ENCODE results near the gene LCA5L. TPM values are rescaled to one million over a fixed set of nuclear protein-coding genes. Genes with fewer than 3 reads are reported as not detected.

The LCA5L gene
- polyA plus RNA-seq, 1 donor from 2014 or later: 0.09 TPM

DNA sequence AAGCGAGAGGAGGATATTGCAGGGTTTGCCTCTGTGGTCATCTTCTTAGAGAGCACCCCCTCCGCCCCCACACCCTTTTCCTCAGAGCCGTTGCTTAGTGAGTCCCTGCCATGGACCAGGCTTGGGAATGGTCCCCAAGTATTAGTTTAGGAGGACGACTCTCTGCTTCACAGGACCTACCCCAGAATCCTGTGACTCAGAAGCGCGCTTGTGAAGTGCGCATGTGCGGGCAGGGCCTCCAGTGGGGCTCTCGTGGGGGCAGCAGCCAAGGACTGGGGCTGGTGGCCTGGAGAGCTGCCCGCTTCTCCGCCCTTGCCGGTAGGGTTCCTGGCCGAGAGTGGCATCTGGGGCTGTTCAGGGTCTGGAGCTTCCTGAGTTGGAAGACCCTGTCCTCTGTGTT lies 59.4 kb downstream of the LCA5L start:
- Histone ChIP-seq H3K27me3 (ENCODE audit: insufficient read depth, low read depth, low read length) (no peaks in the 10 kb centered on the region), H3K9me2 (ENCODE audit: insufficient read depth, low read length) (no peaks in the 10 kb centered on the region), H3K9ac (ENCODE audit: low read length) (no peak overlapping the region), H3K9me3 (ENCODE audit: low read length) (no peaks in the 10 kb centered on the region), H4K20me1 (ENCODE audit: insufficient read depth) (no peaks in the 10 kb centered on the region), H3K4me2 (ENCODE audit: low read length) (no peak overlapping the region), H3F3A (ENCODE audit: insufficient read depth, low read length, poor library complexity, severe bottlenecking) (no peaks in the 10 kb centered on the region), H3K27ac (ENCODE audit: low read length) (no peak overlapping the region), H3K36me3 (ENCODE audit: insufficient read depth, low read length) (no peaks in the 10 kb centered on the region), H3K4me3 (ENCODE audit: low read length) (no peak overlapping the region), H2AFZ (ENCODE audit: low read depth, low read length) (no peak overlapping the region), H3K79me2 (replicated peaks; ENCODE audit: insufficient read depth, low read length) (peaks cover 41% of the 10 kb centered on the region)
- TF ChIP-seq SMC3 (conservative IDR thresholded peaks at IDR 0.05; ENCODE audit: poor library complexity) (no peak), MXI1 (conservative IDR thresholded peaks at IDR 0.05; ENCODE audit: poor library complexity, severe bottlenecking) (no peak), EZH2 (IDR thresholded peaks at IDR 0.05; ENCODE audit: borderline replicate concordance, insufficient read depth, low read length, poor library complexity, severe bottlenecking) (no peak), EP300 (conservative IDR thresholded peaks at IDR 0.05; ENCODE audit: poor library complexity, severe bottlenecking) (no peak), REST (IDR thresholded peaks at IDR 0.05; ENCODE audit: borderline replicate concordance) (no peak), TAF1 (IDR thresholded peaks at IDR 0.05; ENCODE audit: low read depth) (no peak), RAD21 (conservative IDR thresholded peaks at IDR 0.05) (no peak), POLR2AphosphoS5 (IDR thresholded peaks at IDR 0.05) (no peak)
- TF ChIP-seq, protein P1, sequence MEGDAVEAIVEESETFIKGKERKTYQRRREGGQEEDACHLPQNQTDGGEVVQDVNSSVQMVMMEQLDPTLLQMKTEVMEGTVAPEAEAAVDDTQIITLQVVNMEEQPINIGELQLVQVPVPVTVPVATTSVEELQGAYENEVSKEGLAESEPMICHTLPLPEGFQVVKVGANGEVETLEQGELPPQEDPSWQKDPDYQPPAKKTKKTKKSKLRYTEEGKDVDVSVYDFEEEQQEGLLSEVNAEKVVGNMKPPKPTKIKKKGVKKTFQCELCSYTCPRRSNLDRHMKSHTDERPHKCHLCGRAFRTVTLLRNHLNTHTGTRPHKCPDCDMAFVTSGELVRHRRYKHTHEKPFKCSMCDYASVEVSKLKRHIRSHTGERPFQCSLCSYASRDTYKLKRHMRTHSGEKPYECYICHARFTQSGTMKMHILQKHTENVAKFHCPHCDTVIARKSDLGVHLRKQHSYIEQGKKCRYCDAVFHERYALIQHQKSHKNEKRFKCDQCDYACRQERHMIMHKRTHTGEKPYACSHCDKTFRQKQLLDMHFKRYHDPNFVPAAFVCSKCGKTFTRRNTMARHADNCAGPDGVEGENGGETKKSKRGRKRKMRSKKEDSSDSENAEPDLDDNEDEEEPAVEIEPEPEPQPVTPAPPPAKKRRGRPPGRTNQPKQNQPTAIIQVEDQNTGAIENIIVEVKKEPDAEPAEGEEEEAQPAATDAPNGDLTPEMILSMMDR (IDR thresholded peaks at IDR 0.05; ENCODE audit: poor library complexity, severe bottlenecking): no peak

DNA sequence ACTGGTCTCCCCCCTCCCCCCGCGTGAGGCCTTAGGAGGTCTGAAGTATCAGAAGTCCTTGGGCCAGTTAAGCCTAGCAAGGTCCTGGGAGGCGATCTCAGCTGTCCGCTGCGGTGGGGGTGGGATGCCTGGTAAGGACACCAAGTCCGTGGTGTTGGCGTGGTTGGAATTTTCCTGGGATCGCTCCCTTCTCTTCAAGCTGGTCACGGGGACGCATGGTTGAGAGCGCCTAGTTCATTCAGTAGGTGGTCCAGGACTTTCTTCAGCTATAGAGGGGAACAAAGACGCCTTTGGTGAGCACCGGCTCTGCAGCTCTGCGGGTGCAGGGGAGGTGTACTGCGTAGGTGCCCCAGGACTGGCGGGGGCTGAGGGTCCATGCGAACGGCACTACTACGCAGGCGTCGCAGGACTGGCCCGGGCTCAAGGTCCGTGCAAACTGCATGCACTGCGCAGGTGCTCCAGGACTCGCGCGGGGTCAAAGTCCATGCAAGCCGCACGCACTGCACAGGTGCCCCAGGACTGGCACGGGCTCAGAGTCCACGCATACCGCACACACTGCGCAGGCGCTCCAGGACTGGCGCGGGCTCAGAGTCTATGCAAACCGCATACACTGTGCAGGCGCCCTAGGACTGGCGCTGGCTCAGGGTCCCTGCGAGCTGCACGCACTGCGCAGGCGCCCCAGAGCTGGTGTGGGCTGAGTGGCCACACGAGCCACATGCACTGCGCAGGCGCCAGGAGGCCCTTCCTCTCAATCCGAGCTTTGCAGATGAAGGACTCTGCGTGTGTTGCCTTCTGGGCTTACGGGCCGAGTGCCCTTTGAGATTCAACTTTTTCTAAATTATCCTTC lies 60.1 kb downstream of the LCA5L start:
- Histone ChIP-seq H3K27me3 (ENCODE audit: insufficient read depth, low read depth, low read length) (no peaks in the 10 kb centered on the region), H3K4me3 (ENCODE audit: low read length) (no peak overlapping the region), H2AFZ (ENCODE audit: low read depth, low read length) (no peak overlapping the region), H3K79me2 (replicated peaks; ENCODE audit: insufficient read depth, low read length) (peaks cover 43% of the 10 kb centered on the region), H3K4me2 (ENCODE audit: low read length) (no peak overlapping the region), H4K20me1 (ENCODE audit: insufficient read depth) (no peaks in the 10 kb centered on the region), H3K36me3 (ENCODE audit: insufficient read depth, low read length) (no peaks in the 10 kb centered on the region), H3K27ac (ENCODE audit: low read length) (no peak overlapping the region), H3K9me2 (ENCODE audit: insufficient read depth, low read length) (no peaks in the 10 kb centered on the region), H3K9ac (ENCODE audit: low read length) (no peak overlapping the region), H3K9me3 (ENCODE audit: low read length) (no peaks in the 10 kb centered on the region), H3F3A (ENCODE audit: insufficient read depth, low read length, poor library complexity, severe bottlenecking) (no peaks in the 10 kb centered on the region)
- TF ChIP-seq, protein P1 (IDR thresholded peaks at IDR 0.05; ENCODE audit: poor library complexity, severe bottlenecking): no peak
- TF ChIP-seq EP300 (conservative IDR thresholded peaks at IDR 0.05; ENCODE audit: poor library complexity, severe bottlenecking): no peak
- no peak for TF ChIP-seq TAF1 (IDR thresholded peaks at IDR 0.05; ENCODE audit: low read depth)
- TF ChIP-seq SMC3 (conservative IDR thresholded peaks at IDR 0.05; ENCODE audit: poor library complexity): no peak
- TF ChIP-seq MXI1 (conservative IDR thresholded peaks at IDR 0.05; ENCODE audit: poor library complexity, severe bottlenecking): no peak
- no peak for TF ChIP-seq REST (IDR thresholded peaks at IDR 0.05; ENCODE audit: borderline replicate concordance)
- no peak for TF ChIP-seq POLR2AphosphoS5 (IDR thresholded peaks at IDR 0.05)

Measured in neural cell (in vitro differentiated cells).